ENCODE results near the gene ADAM10.

- TF ChIP-seq CTCF (IDR thresholded peaks at IDR 0.05), result no peak
- no peak for TF ChIP-seq POLR2A (IDR thresholded peaks at IDR 0.05)
- no peak for TF ChIP-seq EP300 (IDR thresholded peaks at IDR 0.05)
Observed at GRCh38 chr15:58573270-58573669, 176.2 kb downstream of the ADAM10 start.

Measured in stomach (tissue), 4 donors.